Measurements from ENCODE around the gene ZBTB7C.

- TF ChIP-seq CTCF (IDR thresholded peaks at IDR 0.05) (no peak), POLR2A (IDR thresholded peaks at IDR 0.05) (no peak)
Measured at GRCh38 chr18:48216639-48217257, 192.4 kb downstream of the ZBTB7C start.

All from body of pancreas (tissue), 4 donors.